Esophagus squamous epithelium (tissue), 4 donors: ENCODE data around the gene PXDC1.

ENCODE experiments used
- CTCF ChIP-seq, 6 experiments: fragments of 450-650 bp in 4 of 6; fragments of 200-600 bp in 2 of 6; sonication (generic) in 2 of 6; IDR thresholded peaks; one replicate each; pipeline ENCODE4 v1.5.1; 2016 to 2019; ENCODE audit warnings: antibody characterized with exemption in 6 of 6, mild to moderate bottlenecking in 4 of 6, moderate library complexity in 4 of 6
- POLR2A ChIP-seq, 4 donors: fragments of 450-650 bp; IDR thresholded peaks; one replicate each; pipeline ENCODE4 v1.6.1; 2017; ENCODE audit warnings: antibody characterized with exemption in 4 of 4, mild to moderate bottlenecking in 4 of 4, moderate library complexity in 3 of 4

- no peak for TF ChIP-seq CTCF (IDR thresholded peaks at IDR 0.05)
- no peak for TF ChIP-seq POLR2A (IDR thresholded peaks at IDR 0.05)
Observed at GRCh38 chr6:3738381-3739131, 13.0 kb downstream of the PXDC1 start.
